ENCODE measurements around the gene TTN.

Gene TTN

DNA sequence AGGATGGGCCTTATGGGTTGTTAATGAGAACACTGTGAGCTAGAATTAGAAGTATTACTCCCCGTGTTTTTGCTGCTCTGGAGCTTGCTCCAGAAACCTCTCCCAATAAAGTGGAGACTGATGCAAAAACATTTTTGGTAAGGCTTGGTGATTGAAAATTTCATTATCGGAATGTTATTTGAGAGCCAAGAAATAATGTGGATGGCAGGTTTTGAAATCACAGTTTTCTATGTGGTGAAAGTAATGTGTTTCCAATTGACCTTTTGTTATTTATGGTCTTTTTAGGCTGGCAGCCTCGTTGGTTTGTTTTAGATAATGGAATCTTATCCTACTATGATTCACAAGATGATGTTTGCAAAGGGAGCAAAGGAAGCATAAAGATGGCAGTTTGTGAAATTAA, 321.9 kb downstream of the TTN start:
- DNase-seq (ENCODE audit: low read depth), result no peak

- DNase-seq (ENCODE audit: low read depth), result no peak
These were observed 322.8 kb downstream of the TTN start for GRCh38 chr2:178484245-178485041.

DNA sequence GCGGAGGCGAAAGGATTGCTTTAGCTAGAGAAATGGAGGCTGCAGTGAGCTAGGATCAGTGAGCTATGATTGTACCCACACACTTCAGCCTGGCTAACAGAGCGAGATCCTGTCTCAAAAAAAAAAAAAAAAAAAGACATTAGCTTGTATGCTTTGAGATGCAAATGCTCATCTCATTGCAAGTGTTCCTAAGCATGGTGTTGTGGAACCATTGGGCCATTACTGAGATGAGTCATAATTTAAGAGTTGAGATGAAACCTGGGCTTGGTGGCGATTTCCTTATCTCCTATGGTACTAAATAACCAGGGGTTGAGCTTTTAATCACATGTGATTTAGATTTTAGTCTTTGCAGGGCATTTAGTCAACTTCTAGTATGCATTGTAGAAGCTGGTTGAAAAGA, 324.8 kb downstream of the TTN start:
- no peak for DNase-seq (ENCODE audit: low read depth)

DNA sequence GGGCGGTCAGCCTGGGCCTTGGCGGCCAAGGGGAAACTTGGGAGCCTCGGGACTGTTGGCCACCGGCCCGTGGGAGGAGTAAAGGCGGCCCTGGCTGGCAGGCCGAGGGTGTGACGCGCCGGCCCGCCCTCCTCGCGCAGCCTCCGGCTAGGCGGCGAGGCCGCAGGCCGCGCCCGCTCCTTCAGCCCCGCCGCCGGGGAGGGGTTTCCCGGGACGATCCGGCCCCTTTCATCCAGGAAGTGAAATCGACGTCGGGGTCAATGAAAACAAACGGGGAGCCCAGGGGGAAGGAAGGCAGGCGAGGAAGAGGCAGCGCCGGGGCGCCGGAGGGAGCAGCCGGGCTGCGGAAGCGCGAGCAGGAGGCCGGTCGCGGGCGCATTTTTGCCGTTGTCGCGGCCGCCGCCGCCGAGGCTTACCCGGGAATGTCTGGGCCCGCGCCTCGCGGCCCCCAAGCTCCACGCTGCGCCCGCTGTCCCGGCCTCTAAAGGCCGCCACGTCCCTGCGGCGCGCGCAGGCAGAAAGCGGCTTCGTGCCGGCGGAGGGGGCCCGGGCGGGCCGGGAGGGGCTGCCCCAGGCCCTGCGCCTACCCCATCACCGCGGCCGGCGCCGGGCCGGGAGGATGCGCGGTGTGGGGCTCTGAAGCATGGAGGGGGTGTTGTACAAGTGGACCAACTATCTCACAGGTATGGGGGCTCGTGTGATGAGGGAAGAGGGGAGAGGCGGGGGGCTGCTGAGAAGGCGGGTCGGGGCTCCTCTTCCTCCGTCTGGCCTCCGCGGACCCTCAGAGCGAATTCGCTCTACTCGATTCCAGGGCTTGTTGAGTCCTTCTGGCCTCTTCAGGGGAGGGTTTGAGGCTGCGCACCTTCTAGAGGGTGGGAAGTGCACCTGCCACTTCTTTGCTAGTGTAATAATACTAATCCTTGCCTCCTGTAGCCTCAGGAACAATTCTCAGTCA, 326.7 kb downstream of the TTN start, which contains the start of gene PLEKHA3:
Gene PLEKHA3, plus strand, starts transcription at position 231 of the 955 bp plus-strand sequence. Its CDS starts 413 bp downstream, at position 644.
- peak; percentile 71 for DNase-seq (ENCODE audit: low read depth)

GRCh38 chr2:178479758-178480226, 327.4 kb downstream of the TTN start:
- DNase-seq (ENCODE audit: low read depth), result no peak

- DNase-seq (ENCODE audit: low read depth), result no peak
These were observed 328.0 kb downstream of the TTN start for GRCh38 chr2:178479275-178479616.

GRCh38 chr2:178478439-178479274, 328.6 kb downstream of the TTN start, which contains the start of gene FKBP7:
FKBP7 (minus strand) TSS chr2:178478600; CDS start chr2:178478499, 101 bp downstream.
- DNase-seq (ENCODE audit: low read depth), result peak; percentile 48

DNA sequence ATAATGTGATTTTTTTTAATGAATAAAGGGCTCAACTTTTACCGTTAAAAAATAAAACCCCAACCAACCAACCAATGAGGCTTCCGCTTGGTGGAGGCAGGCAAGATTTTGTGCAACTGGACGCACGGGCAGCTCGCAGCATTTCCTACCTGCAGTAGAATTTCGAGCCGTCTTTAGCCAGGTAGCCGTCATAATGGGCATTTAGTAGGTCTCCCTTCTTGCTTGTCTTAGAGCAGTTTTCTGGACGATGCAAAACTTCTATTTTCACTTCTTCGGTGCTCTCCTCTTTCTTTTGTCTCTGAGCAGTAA, 329.1 kb downstream of the TTN start:
- no peak for DNase-seq (ENCODE audit: low read depth)

DNA sequence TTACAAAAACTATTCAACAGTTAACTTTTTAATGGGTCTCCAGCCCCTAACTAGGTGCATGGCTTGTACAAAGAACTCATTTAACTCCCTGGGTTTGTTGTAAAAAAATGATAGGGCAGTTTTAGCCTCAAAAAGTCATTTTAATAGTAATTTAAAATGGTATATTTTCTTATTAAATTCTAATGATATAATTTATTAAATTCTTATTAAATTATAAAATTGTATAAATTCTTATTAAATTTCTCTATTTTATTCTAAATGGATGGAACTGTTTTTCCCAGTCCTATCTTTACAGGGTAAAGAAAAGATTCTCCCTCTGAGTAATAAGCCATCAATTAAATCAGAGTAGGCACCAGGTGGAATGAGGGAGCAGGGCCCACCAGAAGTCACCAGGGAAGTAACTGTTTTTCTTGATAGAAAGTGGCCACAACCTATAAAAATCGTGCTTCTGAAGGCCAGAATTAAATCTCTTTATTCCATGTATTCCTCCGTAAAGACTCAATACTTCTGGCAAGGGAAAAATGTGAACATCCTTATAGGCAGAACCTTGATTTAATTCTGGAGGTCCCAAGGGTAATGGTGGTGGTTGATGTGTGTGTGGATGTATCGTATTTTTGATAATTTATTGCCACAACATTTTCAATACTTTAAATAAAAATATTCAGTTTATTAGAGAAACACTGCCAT, 329.6 kb downstream of the TTN start:
- DNase-seq (ENCODE audit: low read depth), result no peak

GRCh38 chr2:178476477-178476876, 330.7 kb downstream of the TTN start:
- DNase-seq (ENCODE audit: low read depth), result no peak
